Neural progenitor cell (in vitro differentiated cells): ENCODE results near the gene OVCA2.

Experiments
- CTCF ChIP-seq: fragments of 200-600 bp; sonication (generic); IDR thresholded peaks from 2 replicates; pipeline ENCODE4 v1.5.1; 2017; ENCODE audit warnings: antibody characterized with exemption, mild to moderate bottlenecking
- EZH2 ChIP-seq: fragments of 200-600 bp; sonication (generic); IDR thresholded peaks from 2 replicates; pipeline ENCODE4 v1.6.1; 2017; ENCODE audit warnings: antibody characterized with exemption, mild to moderate bottlenecking, moderate library complexity

GRCh38 chr17:2003525-2003924 is 38.3 kb upstream of the OVCA2 start:
- no peak for TF ChIP-seq CTCF
- no peak for TF ChIP-seq EZH2
